ENCODE data around the gene SNPH.

The SNPH gene

GRCh38 chr20:1325173-1326030 is 59.3 kb downstream of the SNPH start:
- FAIRE-seq: peak; percentile 96

GRCh38 chr20:1326031-1326930 is 60.2 kb downstream of the SNPH start:
- no peak for FAIRE-seq

GRCh38 chr20:1327241-1327653 is 61.2 kb downstream of the SNPH start:
- no peak for FAIRE-seq

- no peak for FAIRE-seq
Observed at GRCh38 chr20:1327827-1328679, 62.0 kb downstream of the SNPH start.

GRCh38 chr20:1328680-1329330 is 62.7 kb downstream of the SNPH start, which contains the start of gene SDCBP2:
Gene SDCBP2, minus strand, starts transcription at chr20:1329139. Its CDS starts 8,723 bp downstream, at chr20:1320416.
- FAIRE-seq: no peak

GRCh38 chr20:1330075-1330830 is 64.2 kb downstream of the SNPH start:
- no peak for FAIRE-seq

- no peak for FAIRE-seq
Observed at GRCh38 chr20:1331101-1331500, 65.0 kb downstream of the SNPH start.

GRCh38 chr20:1331801-1332453 is 65.8 kb downstream of the SNPH start:
- FAIRE-seq: no peak

- FAIRE-seq: no peak
Observed at GRCh38 chr20:1332749-1333300, 66.7 kb downstream of the SNPH start.

GRCh38 chr20:1333462-1334369 is 67.6 kb downstream of the SNPH start:
- FAIRE-seq: no peak

GRCh38 chr20:1334370-1334731 is 68.3 kb downstream of the SNPH start:
- FAIRE-seq: no peak

- no peak for FAIRE-seq
Observed at GRCh38 chr20:1334761-1335160, 68.7 kb downstream of the SNPH start.

- FAIRE-seq: no peak
Observed at GRCh38 chr20:1335961-1336698, 70.0 kb downstream of the SNPH start.

- FAIRE-seq: no peak
Observed at GRCh38 chr20:1336699-1337367, 70.7 kb downstream of the SNPH start.

GRCh38 chr20:1337441-1337840 is 71.3 kb downstream of the SNPH start:
- FAIRE-seq: no peak

- no peak for FAIRE-seq
Observed at GRCh38 chr20:1338096-1338495, 72.0 kb downstream of the SNPH start.

GRCh38 chr20:1338801-1339200 is 72.7 kb downstream of the SNPH start:
- no peak for FAIRE-seq
